Epithelial cell of esophagus (primary cell): ENCODE measurements around the gene CREB5.

Experiments used
- DNase-seq: peaks from one replicate; pipeline ENCODE4 v3.0.0; 2010; ENCODE audit warnings: low read depth
- H3K4me3 ChIP-seq: 2 replicates; pipeline ENCODE4 v1.5.1; 2011; ENCODE audit warnings: mild to moderate bottlenecking, low read length, control low read depth
- TF ChIP-seq, protein P1 (sequence below): IDR thresholded peaks from 2 replicates; pipeline ENCODE4 v1.5.1; 2011; ENCODE audit warnings: low read depth, mild to moderate bottlenecking, low read length, control low read depth, inconsistent platforms; ENCODE audit not compliant: insufficient read depth; ENCODE audit errors: missing control alignments

The CREB5 gene

GRCh38 chr7:28792858-28793257 lies 380.5 kb downstream of the CREB5 start:
- no peak for DNase-seq
- TF ChIP-seq, protein P1, sequence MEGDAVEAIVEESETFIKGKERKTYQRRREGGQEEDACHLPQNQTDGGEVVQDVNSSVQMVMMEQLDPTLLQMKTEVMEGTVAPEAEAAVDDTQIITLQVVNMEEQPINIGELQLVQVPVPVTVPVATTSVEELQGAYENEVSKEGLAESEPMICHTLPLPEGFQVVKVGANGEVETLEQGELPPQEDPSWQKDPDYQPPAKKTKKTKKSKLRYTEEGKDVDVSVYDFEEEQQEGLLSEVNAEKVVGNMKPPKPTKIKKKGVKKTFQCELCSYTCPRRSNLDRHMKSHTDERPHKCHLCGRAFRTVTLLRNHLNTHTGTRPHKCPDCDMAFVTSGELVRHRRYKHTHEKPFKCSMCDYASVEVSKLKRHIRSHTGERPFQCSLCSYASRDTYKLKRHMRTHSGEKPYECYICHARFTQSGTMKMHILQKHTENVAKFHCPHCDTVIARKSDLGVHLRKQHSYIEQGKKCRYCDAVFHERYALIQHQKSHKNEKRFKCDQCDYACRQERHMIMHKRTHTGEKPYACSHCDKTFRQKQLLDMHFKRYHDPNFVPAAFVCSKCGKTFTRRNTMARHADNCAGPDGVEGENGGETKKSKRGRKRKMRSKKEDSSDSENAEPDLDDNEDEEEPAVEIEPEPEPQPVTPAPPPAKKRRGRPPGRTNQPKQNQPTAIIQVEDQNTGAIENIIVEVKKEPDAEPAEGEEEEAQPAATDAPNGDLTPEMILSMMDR = no peak
- no peak overlapping the region for H3K4me3 ChIP-seq

GRCh38 chr7:28793381-28794085 lies 381.2 kb downstream of the CREB5 start:
- no peak overlapping the region for H3K4me3 ChIP-seq
- peak; percentile 3 for DNase-seq
- TF ChIP-seq, protein P1 = no peak

- DNase-seq = no peak
- TF ChIP-seq, protein P1 = no peak
- no peak overlapping the region for H3K4me3 ChIP-seq
These were observed 386.0 kb downstream of the CREB5 start for GRCh38 chr7:28798274-28798673.

- TF ChIP-seq, protein P1 = no peak
- no peak overlapping the region for H3K4me3 ChIP-seq
- DNase-seq = no peak
These were observed 387.3 kb downstream of the CREB5 start for GRCh38 chr7:28799619-28800018.

DNA sequence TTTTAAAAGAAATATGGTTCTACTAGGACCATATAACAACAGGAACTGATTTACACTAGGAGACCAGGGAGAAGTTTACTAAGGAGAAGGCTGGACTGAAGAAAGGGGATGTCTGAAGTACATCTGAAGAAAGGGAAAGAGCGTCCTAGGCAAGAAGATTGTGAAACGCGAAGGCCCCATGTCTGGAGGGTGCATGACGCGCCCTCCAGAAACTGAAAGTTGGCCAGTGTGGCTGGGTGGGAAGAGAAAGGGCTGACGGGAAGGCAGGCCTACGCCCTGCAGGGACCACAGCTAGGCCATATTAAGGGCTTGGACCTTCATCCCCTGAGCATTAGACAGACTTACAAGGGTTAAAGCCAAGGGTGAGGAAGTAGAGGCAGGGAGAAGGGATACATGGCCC lies 387.8 kb downstream of the CREB5 start:
- TF ChIP-seq, protein P1 = no peak
- H3K4me3 ChIP-seq = no peak overlapping the region
- no peak for DNase-seq

GRCh38 chr7:28802450-28802849 lies 390.1 kb downstream of the CREB5 start:
- no peak overlapping the region for H3K4me3 ChIP-seq
- TF ChIP-seq, protein P1 = no peak
- no peak for DNase-seq

DNA sequence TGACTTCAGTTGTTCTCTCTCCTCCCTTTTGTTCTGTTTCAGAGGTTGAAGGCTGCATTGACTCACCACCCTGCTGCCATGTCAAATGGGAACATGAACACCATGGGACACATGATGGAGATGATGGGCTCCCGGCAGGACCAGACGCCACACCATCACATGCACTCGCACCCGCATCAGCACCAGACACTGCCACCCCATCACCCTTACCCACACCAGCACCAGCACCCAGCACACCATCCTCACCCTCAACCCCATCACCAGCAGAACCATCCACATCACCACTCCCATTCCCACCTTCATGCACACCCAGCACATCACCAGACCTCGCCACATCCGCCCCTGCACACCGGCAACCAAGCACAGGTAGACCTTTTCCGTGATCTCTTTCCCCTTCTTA lies 391.8 kb downstream of the CREB5 start:
- no peak for DNase-seq
- no peak overlapping the region for H3K4me3 ChIP-seq
- TF ChIP-seq, protein P1 = no peak
